Erythroblast (primary cell): Measurements from ENCODE around the gene CTNNA2.

Source experiments
- GATA1 ChIP-seq: IDR thresholded peaks from 2 replicates; pipeline ENCODE4 v1.6.1; 2011; ENCODE audit warnings: low read depth, mild to moderate bottlenecking, control low read depth, low read length, moderate library complexity
- POLR2A ChIP-seq: IDR thresholded peaks from 2 replicates; pipeline ENCODE4 v1.6.1; 2011; ENCODE audit warnings: mild to moderate bottlenecking, low read length

DNA sequence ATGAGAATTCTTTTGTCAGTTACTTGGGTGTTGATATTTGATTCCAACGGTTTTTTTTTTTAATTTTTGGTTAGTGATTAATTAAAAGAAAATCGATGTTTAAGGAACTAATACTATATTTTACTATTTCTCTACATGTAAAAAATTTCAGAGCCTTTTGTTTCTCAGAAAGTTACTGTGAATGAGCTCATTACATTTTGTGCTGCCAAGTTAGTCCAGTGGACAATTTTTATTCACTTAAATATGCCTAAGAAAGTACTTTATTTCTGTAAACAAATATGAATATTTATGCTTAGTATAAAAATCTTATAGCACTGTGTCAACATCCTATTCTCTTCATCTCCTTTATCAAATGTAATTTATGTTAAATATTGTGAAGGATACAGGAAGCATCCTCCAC is 309.3 kb downstream of the CTNNA2 start:
- no peak for TF ChIP-seq POLR2A
- no peak for TF ChIP-seq GATA1
